GM23338 (cell line): ENCODE measurements around the gene PIGH.

Experiments used
- EZH2 ChIP-seq: fragments of 200-600 bp; sonication (generic); IDR thresholded peaks from one replicate; pipeline ENCODE4 v1.8.0; 2017; ENCODE audit warnings: antibody characterized with exemption, mild to moderate bottlenecking, low read depth; ENCODE audit not compliant: unreplicated experiment
- NANOG ChIP-seq: IDR thresholded peaks from 2 replicates; pipeline ENCODE4 v1.6.1; 2016; ENCODE audit warnings: antibody characterized with exemption, borderline replicate concordance

- TF ChIP-seq NANOG (no peak), EZH2 (no peak)
These were observed 44.5 kb downstream of the PIGH start for GRCh38 chr14:67555518-67556090.
